DMS153 treated with DMSO at 0.1 percent for 48 hours (cell line): Measurements from ENCODE around the gene TMEM14C.
"Not testable (repeated sequence)": the region's sequence is repeated elsewhere in the genome, so short reads cannot be mapped to it uniquely, and the experiment has no call there.

Experiments
- DNase-seq: peaks from one replicate; lab custom pipeline; 2025; ENCODE audit not compliant: unreplicated experiment; lab: John Stamatoyannopoulos, UW

The TMEM14C gene

GRCh38 chr6:10720960-10721849, 1.7 kb upstream of the TMEM14C start:
- not testable (repeated sequence) for DNase-seq

GRCh38 chr6:10721850-10722569, 860 bp upstream of the TMEM14C start:
- no peak for DNase-seq

GRCh38 chr6:10722570-10722819, 375 bp upstream of the TMEM14C start:
- no peak for DNase-seq

- no peak for DNase-seq
Observed at GRCh38 chr6:10723567-10723881, 654 bp downstream of the TMEM14C start.

- DNase-seq: no peak
Observed at GRCh38 chr6:10725044-10725443, 2.2 kb downstream of the TMEM14C start.

GRCh38 chr6:10725716-10726115, 2.8 kb downstream of the TMEM14C start:
- no peak for DNase-seq

GRCh38 chr6:10730254-10730653, 7.4 kb downstream of the TMEM14C start:
- DNase-seq: no peak

GRCh38 chr6:10733151-10733715, 10.4 kb downstream of the TMEM14C start:
- DNase-seq: no peak

- DNase-seq: no peak
Observed at GRCh38 chr6:10733863-10734262, 11.0 kb downstream of the TMEM14C start.

GRCh38 chr6:10736731-10737130, 13.9 kb downstream of the TMEM14C start:
- DNase-seq: no peak

GRCh38 chr6:10740061-10740460, 17.2 kb downstream of the TMEM14C start:
- no peak for DNase-seq

- not testable (repeated sequence) for DNase-seq
Observed at GRCh38 chr6:10741643-10742042, 18.8 kb downstream of the TMEM14C start.

- no peak for DNase-seq
Observed at GRCh38 chr6:10742251-10742650, 19.4 kb downstream of the TMEM14C start.

GRCh38 chr6:10743515-10743914, 20.6 kb downstream of the TMEM14C start:
- no peak for DNase-seq

- no peak for DNase-seq
Observed at GRCh38 chr6:10745116-10745515, 22.2 kb downstream of the TMEM14C start.

GRCh38 chr6:10746915-10747250, 24.0 kb downstream of the TMEM14C start:
- DNase-seq: no peak

- peak; percentile 66 for DNase-seq
Observed at GRCh38 chr6:10747251-10747972, 24.5 kb downstream of the TMEM14C start, which contains the start of gene TMEM14B. TSS of gene TMEM14B (plus strand) at chr6:10747805. CDS start at chr6:10749246, 1,441 bp downstream.

GRCh38 chr6:10749734-10750133, 26.9 kb downstream of the TMEM14C start:
- DNase-seq: no peak

GRCh38 chr6:10750568-10750967, 27.7 kb downstream of the TMEM14C start:
- DNase-seq: not testable (repeated sequence)

- DNase-seq: not testable (repeated sequence)
Observed at GRCh38 chr6:10751757-10752156, 28.9 kb downstream of the TMEM14C start.

GRCh38 chr6:10756085-10756484, 33.2 kb downstream of the TMEM14C start:
- DNase-seq: no peak
